ENCODE measurements around the gene ADAMTS9.
"Not testable (repeated sequence)": the region's sequence is repeated elsewhere in the genome, so short reads cannot be mapped to it uniquely, and the experiment has no call there.

The ADAMTS9 gene

GRCh38 chr3:64551697-64552096, 136.1 kb downstream of the ADAMTS9 start:
- Histone ChIP-seq H3K36me3 (ENCODE audit: control insufficient read depth in 4 of 4, insufficient read depth in 4 of 4, low read length in 3 of 4) (no peaks in the 10 kb centered on the region), H3K9me3 (ENCODE audit: control extremely low read depth in 1 of 5, control insufficient read depth in 4 of 5, insufficient read depth in 2 of 5, low read depth in 1 of 5, low read length in 4 of 5) (no peaks in the 10 kb centered on the region), H3K4me3 (ENCODE audit: control insufficient read depth in 1 of 7, extremely low read depth in 1 of 7, insufficient read depth in 4 of 7, low read depth in 2 of 7, low read length in 6 of 7) (no peak overlapping the region), H3K4me1 (ENCODE audit: control extremely low read depth in 1 of 4, control insufficient read depth in 4 of 4, insufficient read depth in 4 of 4, low read length in 3 of 4) (no peaks in the 10 kb centered on the region), H3K27ac (ENCODE audit: insufficient read depth in 1 of 2, low read depth in 1 of 2, low read length in 2 of 2, poor library complexity in 1 of 2, severe bottlenecking in 2 of 2) (no peak overlapping the region), H3K27me3 (replicated peaks in 2 of 5; ENCODE audit: control insufficient read depth in 4 of 5, insufficient read depth in 5 of 5, low read length in 4 of 5) (no peaks in the 10 kb centered on the region)
- CTCF ChIA-PET, result interaction anchor here (2.1 kb wide), 1 partner anchor 18 kb away, joined by 8 read pairs; no protein-coding TSS in a partner anchor
- POLR2A ChIA-PET, result no interaction called here
- WGBS (ENCODE audit: insufficient coverage), result 100% methylated on average over 1 of the region's 1 CpG
- DNase-seq, result no peak

- H3K27ac ChIP-seq (ENCODE audit: insufficient read depth in 1 of 2, low read depth in 1 of 2, low read length in 2 of 2, poor library complexity in 1 of 2, severe bottlenecking in 2 of 2), result no peak overlapping the region
- no peaks in the 10 kb centered on the region for H3K27me3 ChIP-seq (replicated peaks in 2 of 5; ENCODE audit: control insufficient read depth in 4 of 5, insufficient read depth in 5 of 5, low read length in 4 of 5)
- WGBS (ENCODE audit: insufficient coverage), result 98% methylated on average over 14 of the region's 15 CpGs
- no peak overlapping the region for H3K4me3 ChIP-seq (ENCODE audit: control insufficient read depth in 1 of 7, extremely low read depth in 1 of 7, insufficient read depth in 4 of 7, low read depth in 2 of 7, low read length in 6 of 7)
- H3K36me3 ChIP-seq (ENCODE audit: control insufficient read depth in 4 of 4, insufficient read depth in 4 of 4, low read length in 3 of 4), result no peaks in the 10 kb centered on the region
- no peaks in the 10 kb centered on the region for H3K9me3 ChIP-seq (ENCODE audit: control extremely low read depth in 1 of 5, control insufficient read depth in 4 of 5, insufficient read depth in 2 of 5, low read depth in 1 of 5, low read length in 4 of 5)
- DNase-seq, result no peak
- H3K4me1 ChIP-seq (ENCODE audit: control extremely low read depth in 1 of 4, control insufficient read depth in 4 of 4, insufficient read depth in 4 of 4, low read length in 3 of 4), result no peaks in the 10 kb centered on the region
- POLR2A ChIA-PET, result no interaction called here
- CTCF ChIA-PET, result interaction anchor here (2.1 kb wide), 1 partner anchor 17 kb away, joined by 8 read pairs; no protein-coding TSS in a partner anchor
These were observed 137.1 kb downstream of the ADAMTS9 start for GRCh38 chr3:64550745-64551144.

GRCh38 chr3:64549869-64550268, 137.9 kb downstream of the ADAMTS9 start:
- no peaks in the 10 kb centered on the region for H3K9me3 ChIP-seq (ENCODE audit: control extremely low read depth in 1 of 5, control insufficient read depth in 4 of 5, insufficient read depth in 2 of 5, low read depth in 1 of 5, low read length in 4 of 5)
- ChIA-PET CTCF (no interaction called here), POLR2A (no interaction called here)
- no peaks in the 10 kb centered on the region for H3K4me1 ChIP-seq (ENCODE audit: control extremely low read depth in 1 of 4, control insufficient read depth in 4 of 4, insufficient read depth in 4 of 4, low read length in 3 of 4)
- no peaks in the 10 kb centered on the region for H3K36me3 ChIP-seq (ENCODE audit: control insufficient read depth in 4 of 4, insufficient read depth in 4 of 4, low read length in 3 of 4)
- no peak overlapping the region for H3K4me3 ChIP-seq (ENCODE audit: control insufficient read depth in 1 of 7, extremely low read depth in 1 of 7, insufficient read depth in 4 of 7, low read depth in 2 of 7, low read length in 6 of 7)
- DNase-seq, result no peak
- H3K27me3 ChIP-seq (replicated peaks in 2 of 5; ENCODE audit: control insufficient read depth in 4 of 5, insufficient read depth in 5 of 5, low read length in 4 of 5), result no peaks in the 10 kb centered on the region
- H3K27ac ChIP-seq (ENCODE audit: insufficient read depth in 1 of 2, low read depth in 1 of 2, low read length in 2 of 2, poor library complexity in 1 of 2, severe bottlenecking in 2 of 2), result no peak overlapping the region
- 80% methylated on average over 1 of the region's 3 CpGs for WGBS (ENCODE audit: insufficient coverage)

- ChIA-PET POLR2A (no interaction called here), CTCF (interaction anchor here (1.4 kb wide), 1 partner anchor 16 kb away, joined by 3 read pairs; no protein-coding TSS in a partner anchor)
- no peaks in the 10 kb centered on the region for H3K4me1 ChIP-seq (ENCODE audit: control extremely low read depth in 1 of 4, control insufficient read depth in 4 of 4, insufficient read depth in 4 of 4, low read length in 3 of 4)
- H3K27ac ChIP-seq (ENCODE audit: insufficient read depth in 1 of 2, low read depth in 1 of 2, low read length in 2 of 2, poor library complexity in 1 of 2, severe bottlenecking in 2 of 2), result no peak overlapping the region
- no peaks in the 10 kb centered on the region for H3K9me3 ChIP-seq (ENCODE audit: control extremely low read depth in 1 of 5, control insufficient read depth in 4 of 5, insufficient read depth in 2 of 5, low read depth in 1 of 5, low read length in 4 of 5)
- no peaks in the 10 kb centered on the region for H3K27me3 ChIP-seq (replicated peaks in 2 of 5; ENCODE audit: control insufficient read depth in 4 of 5, insufficient read depth in 5 of 5, low read length in 4 of 5)
- no peak for DNase-seq
- WGBS (ENCODE audit: insufficient coverage), result 94% methylated on average over 5 of the region's 6 CpGs
- no peak overlapping the region for H3K4me3 ChIP-seq (ENCODE audit: control insufficient read depth in 1 of 7, extremely low read depth in 1 of 7, insufficient read depth in 4 of 7, low read depth in 2 of 7, low read length in 6 of 7)
- no peaks in the 10 kb centered on the region for H3K36me3 ChIP-seq (ENCODE audit: control insufficient read depth in 4 of 4, insufficient read depth in 4 of 4, low read length in 3 of 4)
These were observed 139.5 kb downstream of the ADAMTS9 start for GRCh38 chr3:64548200-64548889.

- H3K36me3 ChIP-seq (ENCODE audit: control insufficient read depth in 4 of 4, insufficient read depth in 4 of 4, low read length in 3 of 4), result no peaks in the 10 kb centered on the region
- 97% methylated on average over 6 of the region's 8 CpGs for WGBS (ENCODE audit: insufficient coverage)
- ChIA-PET POLR2A (no interaction called here), CTCF (no interaction called here)
- DNase-seq, result no peak
- no peak overlapping the region for H3K4me3 ChIP-seq (ENCODE audit: control insufficient read depth in 1 of 7, extremely low read depth in 1 of 7, insufficient read depth in 4 of 7, low read depth in 2 of 7, low read length in 6 of 7)
- no peaks in the 10 kb centered on the region for H3K9me3 ChIP-seq (ENCODE audit: control extremely low read depth in 1 of 5, control insufficient read depth in 4 of 5, insufficient read depth in 2 of 5, low read depth in 1 of 5, low read length in 4 of 5)
- H3K4me1 ChIP-seq (ENCODE audit: control extremely low read depth in 1 of 4, control insufficient read depth in 4 of 4, insufficient read depth in 4 of 4, low read length in 3 of 4), result no peaks in the 10 kb centered on the region
- no peak overlapping the region for H3K27ac ChIP-seq (ENCODE audit: insufficient read depth in 1 of 2, low read depth in 1 of 2, low read length in 2 of 2, poor library complexity in 1 of 2, severe bottlenecking in 2 of 2)
- no peaks in the 10 kb centered on the region for H3K27me3 ChIP-seq (replicated peaks in 2 of 5; ENCODE audit: control insufficient read depth in 4 of 5, insufficient read depth in 5 of 5, low read length in 4 of 5)
These were observed 140.9 kb downstream of the ADAMTS9 start for GRCh38 chr3:64546856-64547255.

GRCh38 chr3:64545239-64545638, 142.6 kb downstream of the ADAMTS9 start:
- DNase-seq; H3K27ac ChIP-seq (ENCODE audit: insufficient read depth in 1 of 2, low read depth in 1 of 2, low read length in 2 of 2, poor library complexity in 1 of 2, severe bottlenecking in 2 of 2); CTCF ChIA-PET; H3K27me3 ChIP-seq (replicated peaks in 2 of 5; ENCODE audit: control insufficient read depth in 4 of 5, insufficient read depth in 5 of 5, low read length in 4 of 5); H3K4me3 ChIP-seq (ENCODE audit: control insufficient read depth in 1 of 7, extremely low read depth in 1 of 7, insufficient read depth in 4 of 7, low read depth in 2 of 7, low read length in 6 of 7); H3K36me3 ChIP-seq (ENCODE audit: control insufficient read depth in 4 of 4, insufficient read depth in 4 of 4, low read length in 3 of 4); H3K4me1 ChIP-seq (ENCODE audit: control extremely low read depth in 1 of 4, control insufficient read depth in 4 of 4, insufficient read depth in 4 of 4, low read length in 3 of 4); POLR2A ChIA-PET; H3K9me3 ChIP-seq (ENCODE audit: control extremely low read depth in 1 of 5, control insufficient read depth in 4 of 5, insufficient read depth in 2 of 5, low read depth in 1 of 5, low read length in 4 of 5): not testable (repeated sequence)
- WGBS (ENCODE audit: insufficient coverage), result 87% methylated on average over 3 of the region's 3 CpGs

GRCh38 chr3:64541803-64542202, 146.0 kb downstream of the ADAMTS9 start:
- DNase-seq, result no peak
- Histone ChIP-seq H3K9me3 (ENCODE audit: control extremely low read depth in 1 of 5, control insufficient read depth in 4 of 5, insufficient read depth in 2 of 5, low read depth in 1 of 5, low read length in 4 of 5) (no peaks in the 10 kb centered on the region), H3K4me3 (ENCODE audit: control insufficient read depth in 1 of 7, extremely low read depth in 1 of 7, insufficient read depth in 4 of 7, low read depth in 2 of 7, low read length in 6 of 7) (no peak overlapping the region), H3K27me3 (replicated peaks in 2 of 5; ENCODE audit: control insufficient read depth in 4 of 5, insufficient read depth in 5 of 5, low read length in 4 of 5) (no peaks in the 10 kb centered on the region), H3K27ac (ENCODE audit: insufficient read depth in 1 of 2, low read depth in 1 of 2, low read length in 2 of 2, poor library complexity in 1 of 2, severe bottlenecking in 2 of 2) (no peak overlapping the region), H3K4me1 (ENCODE audit: control extremely low read depth in 1 of 4, control insufficient read depth in 4 of 4, insufficient read depth in 4 of 4, low read length in 3 of 4) (no peaks in the 10 kb centered on the region), H3K36me3 (ENCODE audit: control insufficient read depth in 4 of 4, insufficient read depth in 4 of 4, low read length in 3 of 4) (no peaks in the 10 kb centered on the region)
- POLR2A ChIA-PET, result no interaction called here
- CTCF ChIA-PET, result no interaction called here
- WGBS (ENCODE audit: insufficient coverage), result no CpG with 5 or more reads among the region's 4 CpGs

Measured in common myeloid progenitor, CD34-positive (primary cell).